ENCODE results near the gene PCTP.

The PCTP gene

GRCh38 chr17:55825213-55825612 is 74.4 kb downstream of the PCTP start:
- no peak for TF ChIP-seq CTCF (IDR thresholded peaks at IDR 0.05)

More at GRCh38 chr17:55825213-55825612, 74.4 kb downstream of the PCTP start:
- Histone ChIP-seq H3K4me3 (no peak overlapping the region), H3K27ac (no peak overlapping the region)
- DNase-seq (ENCODE audit: low spot score), result no peak
